Gastroesophageal sphincter (tissue), 4 donors: ENCODE data around the gene MTR. TPM values are rescaled to one million over a fixed set of nuclear protein-coding genes. Genes with fewer than 3 reads are reported as not detected.

Experiments used
- ATAC-seq: fragments of 150-250 bp; one replicate; pipeline ENCODE4 v1.9.1; 2016; ENCODE audit warnings: mild to moderate bottlenecking, moderate library complexity
- H3K27ac ChIP-seq, 4 donors: fragments of 200-600 bp; sonication (generic) in 3 of 4; 1 replicate in 3 of 4; 2 replicates in 1 of 4; pipeline ENCODE4 v1.5.1; 2016 to 2019
- H3K27me3 ChIP-seq: fragments of 200-600 bp; sonication (generic); one replicate; pipeline ENCODE4 v1.5.1; 2019
- H3K36me3 ChIP-seq, 2 donors: fragments of 200-600 bp; sonication (generic); one replicate each; pipeline ENCODE4 v1.5.1; 2019; ENCODE audit warnings: control low read depth in 1 of 2
- H3K4me1 ChIP-seq, 3 donors: fragments of 200-600 bp; sonication (generic); 1 replicate in 2 of 3; 2 replicates in 1 of 3; pipeline ENCODE4 v1.5.1; 2016 to 2019; ENCODE audit warnings: control low read depth in 2 of 3
- H3K4me3 ChIP-seq, 2 donors: fragments of 200-600 bp; sonication (generic); one replicate each; pipeline ENCODE4 v1.5.1; 2019; ENCODE audit warnings: mild to moderate bottlenecking in 1 of 2, moderate library complexity in 1 of 2
- H3K9me3 ChIP-seq, 3 donors: fragments of 200-600 bp; sonication (generic); one replicate each; pipeline ENCODE4 v1.5.1; 2017 to 2019; ENCODE audit warnings: control low read depth in 2 of 3
- CTCF ChIP-seq, 4 experiments: fragments of 200-600 bp in 2 of 4; fragments of 450-650 bp in 2 of 4; sonication (generic) in 1 of 4; IDR thresholded peaks; one replicate each; pipeline ENCODE4 v1.5.1; 2017 to 2019; ENCODE audit warnings: antibody characterized with exemption in 4 of 4, mild to moderate bottlenecking in 2 of 4, moderate library complexity in 2 of 4
- EP300 ChIP-seq: sonication (generic); formaldehyde crosslinking; IDR thresholded peaks from one replicate; pipeline ENCODE4 v1.6.1; 2017; ENCODE audit warnings: antibody characterized with exemption, mild to moderate bottlenecking
- POLR2A ChIP-seq, 2 donors: fragments of 450-650 bp; IDR thresholded peaks; one replicate each; pipeline ENCODE4 v1.6.1; 2017; ENCODE audit warnings: antibody characterized with exemption in 2 of 2, mild to moderate bottlenecking in 2 of 2, moderate library complexity in 1 of 2
- POLR2AphosphoS5 ChIP-seq: sonication (generic); formaldehyde crosslinking; IDR thresholded peaks from one replicate; pipeline ENCODE4 v1.6.1; 2017; ENCODE audit warnings: antibody characterized with exemption
- WGBS, 2 donors: methylation state at CpG; one replicate each; pipeline ENCODE4 v1.1.5; 2018; ENCODE audit warnings: low coverage in 1 of 2; 5-methylcytosine and 5-hydroxymethylcytosine counted together
- total RNA-seq, 4 donors: library from RNA; depleted of rRNA; stranded (reverse); fragments of >200 nt; gene quantifications; one replicate each; pipeline ENCODE4 v1.1.0, GENCODE V29; 2016

The MTR gene
- total RNA-seq, 4 donors from 2014 or later = 34.6 to 50.3 (median 38.9) TPM

- no peaks in the 10 kb centered on the region for H3K9me3 ChIP-seq
- H3K4me3 ChIP-seq = no peak overlapping the region
- peaks cover 0 to 25% of the 10 kb centered on the region in 2 donors for H3K36me3 ChIP-seq
- peaks cover 0 to 7% (median 0%) of the 10 kb centered on the region in 3 donors for H3K4me1 ChIP-seq
- 75 to 89% methylated on average over 2 to 15 of the region's 18 CpGs for WGBS, 2 donors
- TF ChIP-seq POLR2AphosphoS5 = no peak
- no peak for TF ChIP-seq CTCF (IDR thresholded peaks at IDR 0.05)
- TF ChIP-seq EP300 = no peak
- no peak for TF ChIP-seq POLR2A (IDR thresholded peaks at IDR 0.05)
- no peak for ATAC-seq
- no peak overlapping the region for H3K27ac ChIP-seq
- no peaks in the 10 kb centered on the region for H3K27me3 ChIP-seq
Observed at GRCh38 chr1:236754525-236755210, 40.4 kb upstream of the MTR start.

GRCh38 chr1:236757640-236758039 lies 37.5 kb upstream of the MTR start:
- TF ChIP-seq EP300 (no peak), POLR2A (IDR thresholded peaks at IDR 0.05) (no peak), POLR2AphosphoS5 (no peak), CTCF (IDR thresholded peaks at IDR 0.05) (no peak)
- WGBS, 2 donors = 86 to 92% methylated on average over 2 of the region's 2 CpGs
- no peak for ATAC-seq
- H3K36me3 ChIP-seq = peaks cover 0 to 34% of the 10 kb centered on the region in 2 donors
- no peaks in the 10 kb centered on the region for H3K27me3 ChIP-seq
- peaks cover 0 to 7% (median 0%) of the 10 kb centered on the region in 3 donors for H3K4me1 ChIP-seq
- H3K4me3 ChIP-seq = no peak overlapping the region
- H3K9me3 ChIP-seq = no peaks in the 10 kb centered on the region
- no peak overlapping the region for H3K27ac ChIP-seq

- H3K27ac ChIP-seq = no peak overlapping the region
- no peak for ATAC-seq
- WGBS, 2 donors = 0 to 59% methylated on average over 1 to 3 of the region's 3 CpGs
Observed at GRCh38 chr1:236759252-236759859, 35.7 kb upstream of the MTR start.

GRCh38 chr1:236760480-236760879 lies 34.6 kb upstream of the MTR start:
- WGBS, 2 donors = 82% methylated on average over 6 of the region's 6 CpGs

More at GRCh38 chr1:236759252-236759859, 35.7 kb upstream of the MTR start:
- TF ChIP-seq EP300 (no peak), CTCF (IDR thresholded peaks at IDR 0.05) (peak; percentile 40 to 68 (median 55))
- Histone ChIP-seq H3K4me3 (no peak overlapping the region), H3K9me3 (no peaks in the 10 kb centered on the region), H3K27me3 (no peaks in the 10 kb centered on the region), H3K36me3 (peaks cover 0 to 36% of the 10 kb centered on the region in 2 donors), H3K4me1 (no peaks in the 10 kb centered on the region)

More at GRCh38 chr1:236760480-236760879, 34.6 kb upstream of the MTR start:
- Histone ChIP-seq H3K4me3 (no peak overlapping the region), H3K4me1 (no peaks in the 10 kb centered on the region), H3K27me3 (no peaks in the 10 kb centered on the region), H3K27ac (no peak overlapping the region), H3K9me3 (no peaks in the 10 kb centered on the region), H3K36me3 (peaks cover 0 to 25% of the 10 kb centered on the region in 2 donors)
- no peak for TF ChIP-seq EP300
- TF ChIP-seq CTCF (IDR thresholded peaks at IDR 0.05) = no peak
- TF ChIP-seq POLR2A (IDR thresholded peaks at IDR 0.05) = no peak
- no peak for TF ChIP-seq POLR2AphosphoS5
- no peak for ATAC-seq
